ENCODE data around the gene C1orf105. TPM values are rescaled to one million over a fixed set of nuclear protein-coding genes. Genes with fewer than 3 reads are reported as not detected.

Gene C1orf105
- total RNA-seq, 1 donor from 2014 or later = not detected

GRCh38 chr1:172517081-172517480 lies 96.6 kb downstream of the C1orf105 start:
- Histone ChIP-seq H3K4me3 (no peak overlapping the region), H3K36me3 (no peaks in the 10 kb centered on the region), H3K27me3 (no peaks in the 10 kb centered on the region), H3K4me1 (peaks cover 5% of the 10 kb centered on the region), H3K27ac (no peak overlapping the region), H3K9me3 (no peaks in the 10 kb centered on the region)
- intact Hi-C loops (cut with DNase I) = no loop called here
- TF ChIP-seq CTCF (IDR thresholded peaks at IDR 0.05) = no peak
- DNase-seq (no peak), ATAC-seq (no peak)

- H3K36me3 ChIP-seq = no peaks in the 10 kb centered on the region
- no peaks in the 10 kb centered on the region for H3K27me3 ChIP-seq
- ATAC-seq (no peak), DNase-seq (no peak)
- TF ChIP-seq CTCF (IDR thresholded peaks at IDR 0.05) = no peak
- no peak overlapping the region for H3K4me3 ChIP-seq
- peaks cover 5% of the 10 kb centered on the region for H3K4me1 ChIP-seq
- H3K9me3 ChIP-seq = no peaks in the 10 kb centered on the region
- intact Hi-C loops (cut with DNase I) = no loop called here
- no peak overlapping the region for H3K27ac ChIP-seq
These were observed 97.1 kb downstream of the C1orf105 start for GRCh38 chr1:172517545-172517944.

Other genes with a start within 250 kb of the C1orf105 start
- 21.0 TPM for gene PIGC, start 23.4 kb downstream of the C1orf105 start, total RNA-seq
- gene SUCO, start 112.5 kb downstream of the C1orf105 start, total RNA-seq = 34.1 TPM
- gene FASLG, start 238.4 kb downstream of the C1orf105 start, total RNA-seq = 1.3 TPM